NCI-H526 (cell line): ENCODE measurements around the gene HECTD3.
A peak's percentile ranks its signal among the peaks of the same experiment; 100 is the strongest.
"Not testable (repeated sequence)": the region's sequence is repeated elsewhere in the genome, so short reads cannot be mapped to it uniquely, and the experiment has no call there.

ENCODE experiments used
- DNase-seq, 2 experiments: peaks; one replicate each; lab custom pipeline; 2025; lab: John Stamatoyannopoulos, UW

HECTD3 gene

DNA sequence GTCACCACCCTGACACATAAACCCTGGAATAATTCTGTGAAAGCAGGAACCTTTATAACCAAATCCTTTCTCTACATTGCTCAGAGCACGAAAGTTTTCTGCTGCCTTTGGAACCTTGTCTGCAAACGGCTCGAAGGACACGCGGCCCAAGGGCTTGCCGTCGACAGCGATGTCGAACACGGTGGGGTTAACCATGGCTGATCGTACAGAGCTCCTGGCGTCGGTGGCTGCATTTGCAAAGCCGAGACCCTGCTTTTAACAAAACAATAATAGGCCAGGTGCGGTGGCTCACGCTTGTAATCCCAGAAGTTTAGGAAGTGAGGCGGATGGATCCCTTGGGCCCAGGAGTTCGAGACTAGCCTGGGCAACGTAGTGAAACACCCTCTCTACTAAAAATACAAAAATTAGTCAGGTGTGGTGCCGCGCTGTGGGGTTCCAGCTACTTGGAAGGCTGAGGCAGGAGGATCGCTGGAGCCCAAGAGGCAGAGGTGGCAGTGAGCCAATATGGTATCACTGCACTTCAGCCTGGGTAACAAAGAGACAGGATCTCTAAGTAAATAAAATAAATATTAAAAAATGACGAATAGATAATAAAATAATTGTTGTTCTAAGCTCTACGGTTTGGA is 22.5 kb downstream of the HECTD3 start:
- no peak for DNase-seq

DNA sequence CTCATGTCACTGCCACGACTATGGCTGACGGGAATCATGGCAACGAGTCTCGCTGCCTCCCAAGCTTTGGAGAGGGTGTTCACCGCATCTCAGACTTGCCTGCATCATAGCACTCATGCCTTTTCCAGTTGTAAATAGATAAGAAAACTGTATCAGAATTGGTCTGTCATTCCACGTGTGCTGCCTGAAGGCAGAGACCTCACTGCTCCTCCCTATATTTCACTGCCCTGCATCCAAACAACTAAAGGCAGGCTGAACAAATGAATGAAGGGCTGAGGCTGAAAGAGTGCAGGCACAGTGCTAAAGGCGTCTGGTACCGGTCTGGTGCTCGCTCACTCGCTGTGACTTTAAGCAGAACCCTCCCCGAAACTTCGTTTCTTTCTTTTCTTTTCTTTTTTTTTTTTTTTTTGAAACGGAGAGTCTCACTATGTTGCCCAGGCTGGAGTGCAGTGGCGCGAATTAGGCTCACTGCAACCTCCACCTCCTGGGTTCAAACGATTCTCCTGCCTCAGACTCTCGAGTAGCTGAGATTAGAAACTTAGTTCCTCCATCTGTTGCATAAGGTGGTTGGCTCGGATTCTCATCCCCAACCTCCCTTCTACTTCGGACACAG is 25.3 kb downstream of the HECTD3 start:
- no peak for DNase-seq

DNA sequence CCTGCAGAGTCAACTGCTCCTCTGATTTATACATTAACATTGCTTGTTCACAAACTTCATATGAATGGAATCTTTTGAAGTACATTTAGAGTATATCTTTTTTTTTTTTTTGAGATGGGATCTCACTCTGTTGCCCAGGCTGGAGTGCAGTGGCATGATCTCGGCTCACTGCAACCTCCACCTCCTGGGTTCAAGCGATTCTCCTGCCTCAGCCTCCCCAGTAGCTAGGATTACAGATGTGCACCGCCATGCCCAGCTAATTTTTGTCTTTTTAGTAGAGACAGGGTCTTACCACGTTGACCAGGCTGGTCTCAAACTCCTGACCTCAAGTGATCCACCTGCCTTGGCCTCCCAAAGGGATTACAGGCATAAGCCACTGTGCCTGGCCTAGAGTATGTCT is 33.8 kb downstream of the HECTD3 start:
- not testable (repeated sequence) for DNase-seq

DNA sequence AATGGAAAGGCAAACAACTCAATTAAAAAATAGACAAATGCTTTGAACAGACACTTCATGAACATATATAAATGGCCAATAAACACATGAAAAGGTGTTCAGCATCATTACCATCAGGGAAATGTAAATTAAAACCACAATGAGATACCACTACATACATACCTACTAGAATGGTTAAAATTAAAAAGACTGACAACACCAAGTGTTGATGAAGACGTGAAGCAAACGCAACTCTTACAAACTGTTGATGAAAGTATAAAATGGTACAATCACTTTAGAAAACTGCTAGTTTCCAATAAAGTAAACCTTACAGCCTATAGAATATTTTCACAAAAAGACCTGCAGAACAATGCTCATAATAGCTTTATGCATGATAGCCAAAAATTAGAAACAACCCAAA is 34.9 kb downstream of the HECTD3 start:
- DNase-seq: no peak

DNA sequence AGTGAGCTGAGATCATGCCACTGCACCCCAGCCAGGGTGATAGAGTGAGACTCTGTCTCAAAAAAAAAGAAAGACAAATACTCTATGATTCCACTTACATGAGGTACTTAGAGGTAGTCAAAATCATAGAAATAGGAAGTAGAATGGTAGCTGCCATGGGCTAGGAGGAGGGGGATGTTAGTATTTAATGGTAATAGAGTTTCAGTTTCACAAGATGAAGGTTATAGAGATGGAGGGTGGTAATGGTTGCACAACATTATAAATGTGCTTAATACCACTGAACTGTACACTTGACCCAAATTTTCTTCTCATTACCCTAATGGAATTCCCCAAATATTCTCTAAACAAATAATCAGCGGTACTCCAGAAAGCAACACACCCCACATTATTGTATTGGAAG is 37.5 kb downstream of the HECTD3 start:
- DNase-seq: no peak

DNA sequence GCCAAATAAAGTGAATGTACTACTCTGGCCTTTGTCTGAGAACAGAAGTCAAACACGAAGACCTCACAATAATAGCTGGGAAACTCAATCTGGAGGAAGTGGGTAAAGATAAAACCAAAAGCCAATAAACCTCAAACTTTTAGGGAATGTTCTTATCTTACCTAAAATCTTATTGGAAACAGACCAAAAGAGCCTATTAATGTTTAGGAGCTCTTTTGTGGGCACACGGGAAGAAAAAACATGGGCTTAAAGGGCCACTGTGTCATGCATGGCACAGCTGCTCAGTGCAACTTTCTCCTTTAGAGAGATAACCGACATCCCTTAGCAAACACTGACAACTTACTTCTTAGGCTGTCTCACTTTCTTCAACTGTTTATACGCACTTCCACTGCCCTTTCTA is 40.8 kb downstream of the HECTD3 start:
- no peak for DNase-seq

DNA sequence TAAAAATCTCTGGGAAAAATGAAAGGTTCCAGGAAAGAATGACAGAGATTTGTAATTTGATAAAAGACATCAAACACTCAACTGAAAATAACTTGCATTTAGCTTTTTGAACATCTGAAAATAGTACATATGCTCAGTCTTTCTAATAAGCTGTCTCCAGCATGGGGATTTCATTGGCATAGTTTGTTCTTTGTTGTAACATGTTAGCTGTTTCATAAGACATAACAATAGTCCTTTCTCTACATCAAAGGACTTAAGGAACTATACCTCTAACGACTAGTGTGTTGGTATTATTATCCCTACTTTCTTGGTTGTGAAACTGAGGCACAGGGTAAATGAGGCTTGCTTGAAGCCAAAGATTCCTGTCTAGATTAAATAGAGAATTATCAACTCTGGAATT is 46.7 kb downstream of the HECTD3 start:
- DNase-seq: no peak

DNA sequence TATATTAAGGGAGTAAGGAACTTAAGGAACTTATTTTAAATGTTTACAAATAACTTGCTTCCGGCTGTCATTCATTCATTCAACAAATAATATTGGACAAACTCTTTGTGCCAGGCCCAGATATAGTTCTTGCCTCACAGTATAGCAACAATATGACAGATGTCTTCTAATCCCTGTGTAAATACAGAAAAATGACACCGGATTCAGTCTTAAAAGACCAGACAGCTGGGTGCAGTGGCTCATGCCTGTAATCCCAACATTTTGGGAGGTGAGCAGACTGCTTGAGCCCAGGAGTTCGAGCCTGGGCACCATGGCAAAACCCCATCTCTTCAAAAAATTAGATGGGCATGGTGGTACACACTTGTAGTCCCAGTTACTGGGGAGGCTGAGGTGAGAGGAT is 48.4 kb downstream of the HECTD3 start:
- no peak for DNase-seq

GRCh38 chr1:44962022-44962421 is 49.1 kb downstream of the HECTD3 start:
- DNase-seq: not testable (repeated sequence)

DNA sequence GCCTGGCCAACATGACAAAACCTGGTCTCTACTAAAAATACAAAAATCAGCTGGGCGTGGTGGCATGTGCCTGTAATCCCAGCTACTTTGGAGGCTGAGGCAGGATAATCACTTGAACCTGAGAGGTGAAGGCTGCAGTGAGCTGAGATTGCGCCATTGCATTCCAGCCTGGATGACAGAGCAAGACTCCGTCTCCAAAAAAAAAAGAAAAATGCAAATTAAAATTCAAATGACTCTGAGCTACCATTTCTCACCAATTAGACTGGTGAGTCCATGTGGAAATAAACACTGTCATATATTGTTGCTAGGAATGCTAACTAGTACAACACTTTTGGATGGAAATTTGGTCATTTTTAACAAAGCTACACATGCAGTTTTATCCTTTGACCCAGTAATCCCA is 53.6 kb downstream of the HECTD3 start:
- DNase-seq: peak; percentile 21 to 50

GRCh38 chr1:44956077-44956476 is 55.0 kb downstream of the HECTD3 start:
- DNase-seq: not testable (repeated sequence)
